AG09309 (cell line): ENCODE results near the gene FBP2.

Source experiments
- DNase-seq: peaks from one replicate; pipeline ENCODE4 v3.0.0-alpha.2; 2010; ENCODE audit warnings: low read depth
- H3K4me3 ChIP-seq: 2 replicates; pipeline ENCODE4 v1.5.1; 2011; ENCODE audit warnings: mild to moderate bottlenecking, low read depth, low read length, moderate library complexity; ENCODE audit not compliant: control insufficient read depth
- TF ChIP-seq, protein P1 (sequence below): IDR thresholded peaks from 2 replicates; pipeline ENCODE4 v1.5.1; 2011; ENCODE audit warnings: mild to moderate bottlenecking, low read depth, low read length, inconsistent platforms; ENCODE audit not compliant: insufficient read depth, control insufficient read depth; ENCODE audit errors: missing control alignments

The FBP2 gene

DNA sequence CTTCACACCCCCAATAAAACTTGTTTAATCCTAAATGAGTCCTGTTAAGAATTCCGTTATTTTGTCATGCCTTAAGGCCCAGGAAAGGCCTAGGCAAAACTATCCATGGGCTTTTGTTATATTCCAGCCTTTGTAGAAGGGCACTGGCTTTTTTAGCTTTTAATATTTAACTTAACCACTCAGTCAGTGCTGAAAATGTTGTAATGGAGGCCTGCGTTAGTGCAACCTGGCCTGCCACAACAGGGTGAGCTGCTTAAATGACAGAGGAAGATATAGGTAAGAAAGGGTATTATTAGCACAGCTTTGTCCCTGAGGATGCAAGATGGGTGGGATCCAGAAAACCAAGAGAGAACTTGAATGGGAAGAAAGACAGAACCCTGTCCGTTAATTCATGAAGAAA lies 78.9 kb downstream of the FBP2 start:
- DNase-seq: no peak
- TF ChIP-seq, protein P1, sequence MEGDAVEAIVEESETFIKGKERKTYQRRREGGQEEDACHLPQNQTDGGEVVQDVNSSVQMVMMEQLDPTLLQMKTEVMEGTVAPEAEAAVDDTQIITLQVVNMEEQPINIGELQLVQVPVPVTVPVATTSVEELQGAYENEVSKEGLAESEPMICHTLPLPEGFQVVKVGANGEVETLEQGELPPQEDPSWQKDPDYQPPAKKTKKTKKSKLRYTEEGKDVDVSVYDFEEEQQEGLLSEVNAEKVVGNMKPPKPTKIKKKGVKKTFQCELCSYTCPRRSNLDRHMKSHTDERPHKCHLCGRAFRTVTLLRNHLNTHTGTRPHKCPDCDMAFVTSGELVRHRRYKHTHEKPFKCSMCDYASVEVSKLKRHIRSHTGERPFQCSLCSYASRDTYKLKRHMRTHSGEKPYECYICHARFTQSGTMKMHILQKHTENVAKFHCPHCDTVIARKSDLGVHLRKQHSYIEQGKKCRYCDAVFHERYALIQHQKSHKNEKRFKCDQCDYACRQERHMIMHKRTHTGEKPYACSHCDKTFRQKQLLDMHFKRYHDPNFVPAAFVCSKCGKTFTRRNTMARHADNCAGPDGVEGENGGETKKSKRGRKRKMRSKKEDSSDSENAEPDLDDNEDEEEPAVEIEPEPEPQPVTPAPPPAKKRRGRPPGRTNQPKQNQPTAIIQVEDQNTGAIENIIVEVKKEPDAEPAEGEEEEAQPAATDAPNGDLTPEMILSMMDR: no peak

DNA sequence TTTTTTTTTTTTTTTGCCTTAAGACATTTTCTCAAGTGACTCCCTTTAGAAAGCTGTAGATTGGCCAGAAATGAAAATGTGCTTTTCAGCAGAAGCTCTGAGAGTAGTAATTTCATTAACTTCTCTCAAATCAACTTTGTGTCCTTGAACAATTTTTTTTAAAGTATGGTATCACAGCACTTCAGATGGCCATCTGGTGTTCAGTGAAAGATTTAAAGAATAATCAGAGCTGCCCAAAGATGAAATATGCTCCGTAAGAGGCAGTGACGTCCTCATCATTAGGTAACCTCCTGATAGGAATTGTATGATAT lies 81.7 kb downstream of the FBP2 start:
- no peak for DNase-seq
- TF ChIP-seq, protein P1: no peak
- H3K4me3 ChIP-seq: no peak overlapping the region

More for the DNA sequence above, 78.9 kb downstream of the FBP2 start:
- no peak overlapping the region for H3K4me3 ChIP-seq

DNA sequence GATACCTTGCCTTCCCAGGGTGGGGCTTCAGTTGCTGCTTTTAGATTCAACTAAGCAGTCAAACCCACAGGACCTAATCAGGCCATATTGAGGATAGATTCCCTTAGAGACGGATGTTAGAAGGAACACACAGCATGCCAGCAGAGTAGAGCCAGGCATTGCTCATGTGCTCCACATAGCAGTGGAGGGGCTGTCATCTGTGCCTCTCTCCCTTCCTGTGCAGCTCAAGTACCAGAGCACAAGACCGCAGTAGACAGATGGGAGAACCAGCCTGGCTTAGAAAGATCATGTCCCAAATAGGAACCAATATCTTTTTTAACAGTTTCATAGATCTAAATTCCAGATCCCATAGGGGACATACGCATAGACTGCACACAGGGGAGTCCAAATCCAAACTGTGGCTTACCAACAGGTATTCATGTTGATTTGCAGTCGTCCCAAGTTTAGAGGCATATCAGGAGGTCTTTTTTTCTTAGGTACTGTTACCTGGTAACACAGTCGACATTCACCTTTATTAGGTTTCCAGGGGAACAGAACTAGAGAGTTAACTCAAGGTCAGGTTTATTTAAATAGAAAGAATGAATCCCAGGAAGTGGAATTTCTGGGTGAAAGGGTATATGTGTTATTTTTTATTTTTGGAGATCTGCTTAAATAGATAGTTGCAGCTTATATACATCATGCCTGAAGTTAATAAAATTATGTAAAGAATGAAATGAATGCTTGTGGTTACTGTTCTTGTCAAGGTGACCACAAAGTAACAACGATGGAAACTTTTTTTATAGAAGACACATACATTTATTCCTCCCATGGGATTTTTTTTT lies 82.3 kb downstream of the FBP2 start:
- DNase-seq: no peak
- TF ChIP-seq, protein P1: no peak
- no peak overlapping the region for H3K4me3 ChIP-seq
